ENCODE measurements around the gene WDR31. TPM values are rescaled to one million over a fixed set of nuclear protein-coding genes. Genes with fewer than 3 reads are reported as not detected.

WDR31 gene
- polyA plus RNA-seq, 4 donors = 6.2 to 8.5 (median 7.3) TPM

Other genes starting within 250 kb of the WDR31 start
- 1 to 10 TPM; 2.7 to 4.5 (median 3.7) TPM for gene SLC31A2, start 189.3 kb downstream of the WDR31 start, polyA plus RNA-seq (ENCODE audit: insufficient read length in 4 of 4)
- 10 to 100 TPM; 25.8 to 33.6 (median 30.4) TPM for gene FKBP15, start 119.0 kb downstream of the WDR31 start, polyA plus RNA-seq (ENCODE audit: insufficient read length in 4 of 4)
- 10 to 100 TPM; 19.7 to 27.2 (median 23.8) TPM for gene SLC31A1, start 118.7 kb downstream of the WDR31 start, polyA plus RNA-seq (ENCODE audit: insufficient read length in 4 of 4)
- gene CDC26, start 64.7 kb downstream of the WDR31 start, polyA plus RNA-seq (ENCODE audit: insufficient read length in 4 of 4) = 10 to 100 TPM; 37.3 to 42.9 (median 39.6) TPM
- 10 to 100 TPM; 30.9 to 44.2 (median 36.2) TPM for gene PRPF4, start 64.6 kb downstream of the WDR31 start, polyA plus RNA-seq (ENCODE audit: insufficient read length in 4 of 4)
- gene RNF183, start 36.9 kb downstream of the WDR31 start, polyA plus RNA-seq (ENCODE audit: insufficient read length in 4 of 4) = 1 to 10 TPM; 6.1 to 7.1 (median 6.8) TPM
- gene BSPRY, start 9.3 kb upstream of the WDR31 start, polyA plus RNA-seq (ENCODE audit: insufficient read length in 4 of 4) = 10 to 100 TPM in 1 of 4 donors, 1 to 10 TPM in 3; 8.9 to 11.1 (median 9.3) TPM
- gene HDHD3, start 36.7 kb upstream of the WDR31 start, polyA plus RNA-seq (ENCODE audit: insufficient read length in 4 of 4) = 10 to 100 TPM; 31.3 to 49.3 (median 38.1) TPM
- gene ALAD, start 61.0 kb upstream of the WDR31 start, polyA plus RNA-seq (ENCODE audit: insufficient read length in 4 of 4) = 10 to 100 TPM; 37.0 to 54.5 (median 47.6) TPM
- gene POLE3, start 70.4 kb upstream of the WDR31 start, polyA plus RNA-seq (ENCODE audit: insufficient read length in 4 of 4) = 10 to 100 TPM; 61.5 to 68.1 (median 65.2) TPM
- gene C9orf43, start 70.5 kb upstream of the WDR31 start, polyA plus RNA-seq (ENCODE audit: insufficient read length in 4 of 4) = 1 to 10 TPM in 2 of 4 donors, under 1 TPM in 2; 0.65 to 1.1 (median 0.95) TPM
- gene RGS3, start 123.5 kb upstream of the WDR31 start, polyA plus RNA-seq (ENCODE audit: insufficient read length in 4 of 4) = 10 to 100 TPM; 41.3 to 52.9 (median 47.4) TPM

Measured in left renal cortex interstitium (tissue), 4 donors.